NCI-H82 treated with DMSO at 0.1 percent for 48 hours (cell line): ENCODE results near the gene MED13.
"Not testable (repeated sequence)": the region's sequence is repeated elsewhere in the genome, so short reads cannot be mapped to it uniquely, and the experiment has no call there.

Experiments
- DNase-seq: peaks from one replicate; lab custom pipeline; 2025; ENCODE audit not compliant: unreplicated experiment; lab: John Stamatoyannopoulos, UW

Gene MED13

GRCh38 chr17:61997664-61998063, 67.4 kb downstream of the MED13 start:
- no peak for DNase-seq

- DNase-seq = no peak
These were observed 68.0 kb downstream of the MED13 start for GRCh38 chr17:61996916-61997605.

- no peak for DNase-seq
These were observed 75.6 kb downstream of the MED13 start for GRCh38 chr17:61989509-61989908.

- no peak for DNase-seq
These were observed 78.2 kb downstream of the MED13 start for GRCh38 chr17:61986898-61987297.

GRCh38 chr17:61984821-61985220, 80.3 kb downstream of the MED13 start:
- no peak for DNase-seq

- no peak for DNase-seq
These were observed 83.8 kb downstream of the MED13 start for GRCh38 chr17:61981323-61981722.

GRCh38 chr17:61980535-61980934, 84.5 kb downstream of the MED13 start:
- no peak for DNase-seq

GRCh38 chr17:61974115-61974514, 91.0 kb downstream of the MED13 start:
- no peak for DNase-seq

GRCh38 chr17:61972311-61972710, 92.8 kb downstream of the MED13 start:
- no peak for DNase-seq

- no peak for DNase-seq
These were observed 95.0 kb downstream of the MED13 start for GRCh38 chr17:61970030-61970429.

- DNase-seq = no peak
These were observed 96.3 kb downstream of the MED13 start for GRCh38 chr17:61968757-61969156.

GRCh38 chr17:61967729-61968128, 97.3 kb downstream of the MED13 start:
- no peak for DNase-seq

- DNase-seq = no peak
These were observed 98.9 kb downstream of the MED13 start for GRCh38 chr17:61966191-61966590.

GRCh38 chr17:61955619-61956018, 109.5 kb downstream of the MED13 start:
- no peak for DNase-seq

GRCh38 chr17:61947367-61948078, 117.6 kb downstream of the MED13 start:
- DNase-seq = no peak

- no peak for DNase-seq
These were observed 118.7 kb downstream of the MED13 start for GRCh38 chr17:61946359-61946758.

- no peak for DNase-seq
These were observed 122.0 kb downstream of the MED13 start for GRCh38 chr17:61943117-61943516.

GRCh38 chr17:61942085-61942484, 123.0 kb downstream of the MED13 start:
- DNase-seq = no peak

GRCh38 chr17:61928101-61928436, 137.0 kb downstream of the MED13 start:
- no peak for DNase-seq

GRCh38 chr17:61927208-61928100, 137.6 kb downstream of the MED13 start, which contains the start of gene INTS2:
Gene INTS2 (minus strand): TSS chr17:61927982. CDS start chr17:61926644, 1,338 bp downstream.
- peak; percentile 93 for DNase-seq

- no peak for DNase-seq
These were observed 138.3 kb downstream of the MED13 start for GRCh38 chr17:61926826-61927207.

GRCh38 chr17:61915162-61915561, 149.9 kb downstream of the MED13 start:
- not testable (repeated sequence) for DNase-seq
